ENCODE results near the gene RAD54L2. TPM values are rescaled to one million over a fixed set of nuclear protein-coding genes. Genes with fewer than 3 reads are reported as not detected.
"Not testable (repeated sequence)": the region's sequence is repeated elsewhere in the genome, so short reads cannot be mapped to it uniquely, and the experiment has no call there.

Gene RAD54L2
- total RNA-seq, 4 donors from 2014 or later: 15.0 to 36.5 (median 20.4) TPM

DNA sequence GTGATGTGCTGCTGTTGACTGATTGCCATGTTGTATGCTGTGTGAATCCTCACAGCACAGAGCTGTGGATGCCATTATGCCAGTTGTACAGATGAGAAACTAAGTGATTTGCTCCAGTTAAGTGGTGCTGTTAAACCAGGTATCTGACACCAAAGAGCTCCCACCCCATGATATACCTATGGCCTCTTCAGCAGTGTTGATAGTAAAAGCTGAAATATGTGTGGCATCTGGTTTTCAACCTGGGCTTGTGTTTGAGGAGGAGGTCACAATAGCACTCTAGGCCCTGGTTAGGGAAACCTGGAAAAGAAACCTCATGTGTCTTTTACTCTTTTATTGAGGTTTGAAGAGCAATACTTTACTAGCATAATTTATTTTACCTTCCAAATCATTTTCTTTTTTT, 21.4 kb downstream of the RAD54L2 start:
- Histone ChIP-seq H3K4me3 (no peak overlapping the region), H3K27ac (no peak overlapping the region)

DNA sequence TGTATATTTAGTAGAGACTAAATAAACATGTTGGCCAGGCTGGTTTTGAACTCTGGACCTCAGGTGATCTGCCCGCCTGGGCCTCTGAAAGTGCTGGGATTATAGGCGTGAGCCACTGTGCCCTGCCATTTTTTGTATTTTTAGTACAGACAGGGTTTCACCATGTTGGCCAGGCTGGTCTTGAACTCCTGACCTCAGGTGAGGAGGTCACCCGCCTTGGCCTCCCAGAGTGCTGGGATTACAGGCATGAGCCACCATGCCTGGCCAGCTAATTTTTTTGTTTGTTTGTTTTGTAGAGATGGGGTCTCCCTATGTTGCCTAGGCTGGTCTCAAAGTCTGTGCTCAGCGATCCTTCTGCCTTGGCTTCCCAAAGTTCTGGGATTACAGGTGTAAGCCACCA, 23.9 kb downstream of the RAD54L2 start:
- H3K27me3 ChIP-seq; H3K4me3 ChIP-seq; H3K9me3 ChIP-seq; H3K4me1 ChIP-seq; H3K36me3 ChIP-seq; H3K27ac ChIP-seq; DNase-seq (ENCODE audit: low spot score in 2 of 2): not testable (repeated sequence)
- 93% methylated on average over 4 of the region's 4 CpGs for WGBS

More for the DNA sequence above, 21.4 kb downstream of the RAD54L2 start:
- H3K36me3 ChIP-seq: peaks cover 9% of the 10 kb centered on the region
- no peaks in the 10 kb centered on the region for H3K9me3 ChIP-seq
- no peaks in the 10 kb centered on the region for H3K27me3 ChIP-seq
- peaks cover 3% of the 10 kb centered on the region for H3K4me1 ChIP-seq
- TF ChIP-seq, protein P1, sequence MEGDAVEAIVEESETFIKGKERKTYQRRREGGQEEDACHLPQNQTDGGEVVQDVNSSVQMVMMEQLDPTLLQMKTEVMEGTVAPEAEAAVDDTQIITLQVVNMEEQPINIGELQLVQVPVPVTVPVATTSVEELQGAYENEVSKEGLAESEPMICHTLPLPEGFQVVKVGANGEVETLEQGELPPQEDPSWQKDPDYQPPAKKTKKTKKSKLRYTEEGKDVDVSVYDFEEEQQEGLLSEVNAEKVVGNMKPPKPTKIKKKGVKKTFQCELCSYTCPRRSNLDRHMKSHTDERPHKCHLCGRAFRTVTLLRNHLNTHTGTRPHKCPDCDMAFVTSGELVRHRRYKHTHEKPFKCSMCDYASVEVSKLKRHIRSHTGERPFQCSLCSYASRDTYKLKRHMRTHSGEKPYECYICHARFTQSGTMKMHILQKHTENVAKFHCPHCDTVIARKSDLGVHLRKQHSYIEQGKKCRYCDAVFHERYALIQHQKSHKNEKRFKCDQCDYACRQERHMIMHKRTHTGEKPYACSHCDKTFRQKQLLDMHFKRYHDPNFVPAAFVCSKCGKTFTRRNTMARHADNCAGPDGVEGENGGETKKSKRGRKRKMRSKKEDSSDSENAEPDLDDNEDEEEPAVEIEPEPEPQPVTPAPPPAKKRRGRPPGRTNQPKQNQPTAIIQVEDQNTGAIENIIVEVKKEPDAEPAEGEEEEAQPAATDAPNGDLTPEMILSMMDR (IDR thresholded peaks at IDR 0.05): no peak
- no peak for TF ChIP-seq POLR2A (IDR thresholded peaks at IDR 0.05)
- no peak for TF ChIP-seq POLR2AphosphoS5 (IDR thresholded peaks at IDR 0.05)
- TF ChIP-seq EP300 (IDR thresholded peaks at IDR 0.05): no peak
- no peak for DNase-seq (ENCODE audit: low spot score in 2 of 2)

DNA sequence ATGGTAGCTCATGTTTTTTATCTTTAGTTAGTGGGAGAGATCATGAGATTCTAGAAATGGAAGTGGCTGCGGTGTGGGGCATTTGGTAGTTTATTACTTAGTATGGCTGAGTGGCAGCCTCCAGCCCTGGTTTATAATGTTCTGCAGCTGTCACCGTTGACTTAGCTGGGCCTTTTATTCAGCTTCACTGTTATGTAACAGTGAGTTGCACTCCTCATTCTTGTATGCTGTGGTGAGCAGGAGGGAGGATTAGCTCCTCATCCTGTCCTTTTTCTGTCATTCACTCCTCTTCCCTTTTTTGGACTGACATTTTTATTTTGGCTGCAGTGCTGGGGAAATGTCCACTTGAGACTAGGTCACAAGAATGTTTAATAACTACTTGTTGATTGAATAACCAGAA, 29.5 kb downstream of the RAD54L2 start:
- Histone ChIP-seq H3K27ac (no peak overlapping the region), H3K9me3 (no peaks in the 10 kb centered on the region), H3K4me1 (peaks cover 10% of the 10 kb centered on the region), H3K27me3 (no peaks in the 10 kb centered on the region), H3K36me3 (peaks cover 2% of the 10 kb centered on the region), H3K4me3 (no peak overlapping the region)
- DNase-seq (ENCODE audit: low spot score in 2 of 2): no peak
- WGBS: 55% methylated on average over 2 of the region's 2 CpGs
- TF ChIP-seq, protein P1 (IDR thresholded peaks at IDR 0.05): no peak
- TF ChIP-seq POLR2A (IDR thresholded peaks at IDR 0.05) (no peak), EP300 (IDR thresholded peaks at IDR 0.05) (no peak), POLR2AphosphoS5 (IDR thresholded peaks at IDR 0.05) (no peak)

DNA sequence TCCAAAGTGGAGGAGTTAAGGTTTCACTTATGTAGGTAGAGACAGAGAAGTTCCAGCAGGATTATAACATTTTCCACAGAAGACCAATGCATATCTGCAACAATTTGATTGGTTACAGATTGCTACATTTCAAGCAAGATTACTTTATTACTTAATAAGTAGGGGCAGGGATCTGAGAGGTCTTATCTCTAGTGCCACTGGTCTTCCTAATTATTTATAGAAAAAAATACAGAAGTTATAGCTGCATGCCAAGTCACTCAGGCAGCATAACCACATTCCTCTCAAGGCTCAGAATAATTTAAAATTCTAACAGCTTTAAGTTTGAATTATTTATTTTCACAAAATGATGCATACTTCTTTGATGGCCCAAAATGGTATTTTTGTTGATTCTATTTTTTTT, 30.5 kb downstream of the RAD54L2 start:
- Histone ChIP-seq H3K27me3 (no peaks in the 10 kb centered on the region), H3K27ac (no peak overlapping the region), H3K4me3 (no peak overlapping the region), H3K36me3 (no peaks in the 10 kb centered on the region), H3K9me3 (no peaks in the 10 kb centered on the region), H3K4me1 (peaks cover 10% of the 10 kb centered on the region)
- no peak for DNase-seq (ENCODE audit: low spot score in 2 of 2)
- TF ChIP-seq, protein P1 (IDR thresholded peaks at IDR 0.05): no peak
- TF ChIP-seq POLR2A (IDR thresholded peaks at IDR 0.05) (no peak), EP300 (IDR thresholded peaks at IDR 0.05) (no peak), POLR2AphosphoS5 (IDR thresholded peaks at IDR 0.05) (no peak)

DNA sequence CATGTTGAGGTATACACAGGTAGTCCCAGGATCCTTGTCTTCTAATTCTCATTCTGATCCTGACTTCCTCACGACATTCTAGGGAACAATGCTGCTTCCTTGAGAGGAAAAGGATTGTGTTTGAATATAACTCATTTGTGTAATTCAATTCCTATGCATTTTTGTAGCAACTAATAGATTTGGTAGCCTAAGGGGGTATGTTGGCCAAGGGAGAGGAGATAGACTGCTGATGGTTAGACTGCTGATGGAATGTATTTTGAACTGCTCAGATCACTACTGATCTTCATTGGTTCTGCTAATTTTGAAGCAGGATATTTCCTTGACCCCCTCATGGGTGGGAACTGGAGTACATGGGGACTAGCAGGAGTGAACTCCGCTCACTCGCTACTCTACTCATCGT, 39.7 kb downstream of the RAD54L2 start:
- no peak overlapping the region for H3K4me3 ChIP-seq

DNA sequence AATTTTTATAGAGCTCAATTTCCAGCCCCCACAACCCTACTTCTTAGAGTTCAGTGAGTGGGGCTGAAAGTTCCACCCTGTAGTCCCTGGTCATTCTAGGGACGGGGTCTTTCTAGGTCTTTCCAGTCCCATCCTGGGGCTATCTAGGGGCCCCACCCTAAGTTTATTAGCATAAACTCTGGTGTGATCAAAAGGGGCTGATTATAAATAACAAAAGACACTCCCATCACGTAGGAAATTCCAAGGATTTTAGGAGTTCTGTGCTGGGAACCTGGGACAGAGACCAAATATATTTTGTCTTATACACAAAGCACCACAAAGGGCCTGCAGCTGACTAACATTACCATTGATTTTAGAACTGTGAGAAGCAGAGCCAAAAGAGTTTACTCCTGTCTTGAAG, 41.9 kb downstream of the RAD54L2 start:
- no peak overlapping the region for H3K4me3 ChIP-seq
- WGBS: 64% methylated on average over 2 of the region's 2 CpGs
- DNase-seq (ENCODE audit: low spot score in 2 of 2): no peak
- H3K4me1 ChIP-seq: no peaks in the 10 kb centered on the region
- no peaks in the 10 kb centered on the region for H3K9me3 ChIP-seq
- TF ChIP-seq POLR2AphosphoS5 (IDR thresholded peaks at IDR 0.05) (no peak), EP300 (IDR thresholded peaks at IDR 0.05) (no peak), POLR2A (IDR thresholded peaks at IDR 0.05) (no peak)
- TF ChIP-seq, protein P1 (IDR thresholded peaks at IDR 0.05): no peak
- H3K27ac ChIP-seq: no peak overlapping the region
- H3K27me3 ChIP-seq: no peaks in the 10 kb centered on the region
- no peaks in the 10 kb centered on the region for H3K36me3 ChIP-seq

More for the DNA sequence above, 39.7 kb downstream of the RAD54L2 start:
- TF ChIP-seq POLR2AphosphoS5 (IDR thresholded peaks at IDR 0.05) (no peak), EP300 (IDR thresholded peaks at IDR 0.05) (no peak), POLR2A (IDR thresholded peaks at IDR 0.05) (no peak)
- TF ChIP-seq, protein P1 (IDR thresholded peaks at IDR 0.05): no peak
- no peak overlapping the region for H3K27ac ChIP-seq
- WGBS: 90% methylated on average over 4 of the region's 4 CpGs
- no peaks in the 10 kb centered on the region for H3K4me1 ChIP-seq
- H3K36me3 ChIP-seq: no peaks in the 10 kb centered on the region
- DNase-seq (ENCODE audit: low spot score in 2 of 2): no peak
- no peaks in the 10 kb centered on the region for H3K27me3 ChIP-seq
- H3K9me3 ChIP-seq: no peaks in the 10 kb centered on the region

Measured in suprapubic skin (tissue), 4 donors.